Fibroblast of the aortic adventitia (primary cell): ENCODE measurements around the gene TP53I11. TPM values are rescaled to one million over a fixed set of nuclear protein-coding genes. Genes with fewer than 3 reads are reported as not detected.

ENCODE experiments used
- DNase-seq: peaks from one replicate; pipeline ENCODE4 v3.0.0-alpha.2; 2010; ENCODE audit warnings: low read depth
- H3K4me3 ChIP-seq: 2 replicates; pipeline ENCODE4 v1.5.1; 2011; ENCODE audit warnings: low read depth, mild to moderate bottlenecking, control low read depth, low read length, moderate library complexity
- total RNA-seq: library from RNA; depleted of rRNA; stranded (reverse); fragments of >200 nt; gene quantifications from 2 replicates; pipeline ENCODE4 v1.2.3, GENCODE V29; 2012; ENCODE audit warnings: low replicate concordance
- TF ChIP-seq, protein P1 (sequence below): IDR thresholded peaks from 2 replicates; pipeline ENCODE4 v1.5.1; 2011; ENCODE audit warnings: mild to moderate bottlenecking, low read length, control low read depth, inconsistent platforms; ENCODE audit not compliant: insufficient read depth

The TP53I11 gene
- total RNA-seq, 1 donor: 23.1 TPM

GRCh38 chr11:44901120-44901633 is 49.5 kb downstream of the TP53I11 start:
- TF ChIP-seq, protein P1, sequence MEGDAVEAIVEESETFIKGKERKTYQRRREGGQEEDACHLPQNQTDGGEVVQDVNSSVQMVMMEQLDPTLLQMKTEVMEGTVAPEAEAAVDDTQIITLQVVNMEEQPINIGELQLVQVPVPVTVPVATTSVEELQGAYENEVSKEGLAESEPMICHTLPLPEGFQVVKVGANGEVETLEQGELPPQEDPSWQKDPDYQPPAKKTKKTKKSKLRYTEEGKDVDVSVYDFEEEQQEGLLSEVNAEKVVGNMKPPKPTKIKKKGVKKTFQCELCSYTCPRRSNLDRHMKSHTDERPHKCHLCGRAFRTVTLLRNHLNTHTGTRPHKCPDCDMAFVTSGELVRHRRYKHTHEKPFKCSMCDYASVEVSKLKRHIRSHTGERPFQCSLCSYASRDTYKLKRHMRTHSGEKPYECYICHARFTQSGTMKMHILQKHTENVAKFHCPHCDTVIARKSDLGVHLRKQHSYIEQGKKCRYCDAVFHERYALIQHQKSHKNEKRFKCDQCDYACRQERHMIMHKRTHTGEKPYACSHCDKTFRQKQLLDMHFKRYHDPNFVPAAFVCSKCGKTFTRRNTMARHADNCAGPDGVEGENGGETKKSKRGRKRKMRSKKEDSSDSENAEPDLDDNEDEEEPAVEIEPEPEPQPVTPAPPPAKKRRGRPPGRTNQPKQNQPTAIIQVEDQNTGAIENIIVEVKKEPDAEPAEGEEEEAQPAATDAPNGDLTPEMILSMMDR: no peak
- no peak overlapping the region for H3K4me3 ChIP-seq
- DNase-seq: no peak

GRCh38 chr11:44899959-44900358 is 50.7 kb downstream of the TP53I11 start:
- TF ChIP-seq, protein P1: no peak
- H3K4me3 ChIP-seq: no peak overlapping the region
- peak; percentile 69 for DNase-seq

GRCh38 chr11:44893846-44894617 is 56.7 kb downstream of the TP53I11 start:
- no peak overlapping the region for H3K4me3 ChIP-seq
- peak; percentile 63 for DNase-seq
- TF ChIP-seq, protein P1: peak; percentile 95

DNA sequence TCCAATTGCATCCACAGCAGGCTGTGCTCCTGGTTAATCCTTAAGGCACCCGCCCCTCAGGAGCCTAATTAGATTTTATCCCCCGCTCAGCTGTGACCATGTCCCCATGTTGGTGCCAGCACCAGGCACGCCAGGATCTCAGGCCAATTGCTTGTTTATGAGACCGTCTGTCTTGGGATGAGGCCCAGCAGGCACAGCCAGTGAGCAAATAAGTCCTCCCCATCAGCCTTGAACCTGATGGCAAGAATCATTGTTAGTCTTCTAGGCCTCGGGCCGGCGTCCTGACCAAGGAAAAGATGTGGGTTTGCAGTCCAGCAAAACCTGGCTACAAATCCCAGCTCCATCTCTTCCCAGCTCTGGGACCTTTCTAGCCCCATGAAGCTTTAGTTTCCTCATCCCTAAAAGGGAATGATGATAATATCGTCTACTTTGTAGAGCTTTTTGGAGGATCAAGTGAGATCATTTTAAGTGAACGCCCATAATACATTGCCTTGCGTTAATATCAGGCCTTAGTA is 57.3 kb downstream of the TP53I11 start:
- no peak overlapping the region for H3K4me3 ChIP-seq
- TF ChIP-seq, protein P1: no peak
- DNase-seq: no peak

DNA sequence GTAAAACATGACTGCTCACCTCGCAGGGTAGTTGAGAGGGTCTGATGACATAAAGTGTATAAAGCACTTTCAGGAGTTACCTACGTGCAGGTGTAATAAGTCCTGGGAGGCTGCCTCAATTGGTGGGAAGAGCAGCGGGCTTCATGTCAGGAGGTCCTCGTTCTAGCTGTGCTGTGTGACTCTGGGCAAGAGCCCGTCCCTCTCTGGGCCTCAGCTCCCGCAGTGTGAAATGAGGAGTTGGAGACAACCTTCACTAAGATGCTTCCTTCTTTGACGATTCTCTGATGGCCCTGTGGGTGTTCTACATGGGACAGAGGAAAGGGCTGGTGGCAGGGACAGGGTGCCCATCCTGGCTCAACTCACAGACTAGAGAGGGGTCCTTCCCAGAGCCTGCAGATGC is 57.8 kb downstream of the TP53I11 start:
- TF ChIP-seq, protein P1: no peak
- DNase-seq: no peak
- no peak overlapping the region for H3K4me3 ChIP-seq

DNA sequence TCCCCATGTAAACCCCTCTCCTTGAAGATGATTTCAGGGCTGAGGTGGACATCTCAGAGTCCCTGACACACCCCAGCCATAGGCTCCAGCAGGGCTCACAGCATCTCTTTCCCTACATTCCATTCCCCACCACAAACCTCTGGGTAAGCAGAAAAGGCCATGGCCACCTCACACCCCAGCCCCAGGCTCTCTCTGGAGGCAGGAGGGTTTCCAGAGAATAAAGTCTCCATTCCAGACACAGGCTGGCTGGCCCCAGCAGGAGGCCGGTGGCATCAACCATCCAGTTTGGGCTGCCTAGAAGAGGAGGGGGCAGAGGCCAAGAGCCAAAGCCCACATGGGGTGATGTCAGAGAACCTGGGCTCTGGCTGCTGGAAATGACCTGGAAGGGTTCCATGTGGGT is 61.4 kb downstream of the TP53I11 start:
- H3K4me3 ChIP-seq: no peak overlapping the region
- no peak for DNase-seq
- TF ChIP-seq, protein P1: no peak
